A549 (cell line): Measurements from ENCODE around the gene PLEKHH1. TPM values are rescaled to one million over a fixed set of nuclear protein-coding genes. Genes with fewer than 3 reads are reported as not detected.

Source experiments
- ATAC-seq, 2 experiments: fragments of 200-7000 bp in 1 of 2; fragments of >200 bp in 1 of 2; cut with Nextera tagmentation in 1 of 2; cut with Tn5 transposase in 1 of 2; 3 replicates each; pipeline versions ENCODE4 v1.8.0 to v1.9.1; 2018 to 2020; ENCODE audit warnings: mild to moderate bottlenecking in 1 of 2, moderate library complexity in 1 of 2
- CTCF ChIA-PET: fragments of 300-600 bp; sonication (Branson Sonifier 250); formaldehyde crosslinking; extraction: SDS; loops from one replicate; lab custom pipeline; 2021; ENCODE audit warnings: antibody characterized with exemption, inconsistent platforms; lab: Yijun Ruan, JAX
- POLR2A ChIA-PET: fragments of 350-600 bp; formaldehyde crosslinking; extraction: SDS; loops from one replicate; lab custom pipeline; 2021; ENCODE audit warnings: antibody characterized with exemption, inconsistent platforms; lab: Yijun Ruan, JAX
- DNase-seq, 2 experiments: peaks; one replicate each; pipeline versions ENCODE4 v3.0.0 to v3.0.0-alpha.2; 2011 to 2016; ENCODE audit warnings: low read depth in 1 of 2, low spot score in 1 of 2
- FAIRE-seq: peaks from 2 replicates; lab custom pipeline; 2011; peaks lifted over from hg19 to GRCh38; lab: Jason Lieb, UNC
- H3K27ac ChIP-seq, 2 experiments: fragments of >200 bp; sonication (Bioruptor Twin); formaldehyde crosslinking; 3 replicates each; pipeline ENCODE4 v1.5.1; 2016 to 2017
- H3K4me1 ChIP-seq: fragments of >200 bp; sonication (Bioruptor Twin); formaldehyde crosslinking; 3 replicates; pipeline ENCODE4 v1.6.1; 2016
- H3K4me2 ChIP-seq: fragments of >200 bp; sonication (Bioruptor Twin); formaldehyde crosslinking; 3 replicates; pipeline ENCODE4 v1.6.1; 2016
- H3K4me3 ChIP-seq: fragments of >200 bp; sonication (Bioruptor Twin); formaldehyde crosslinking; 3 replicates; pipeline ENCODE4 v1.5.1; 2016
- H3K9me3 ChIP-seq: fragments of >200 bp; sonication (Bioruptor Twin); formaldehyde crosslinking; 3 replicates; pipeline ENCODE4 v1.6.1; 2016
- CBX2 ChIP-seq: fragments of 200-600 bp; sonication (generic); IDR thresholded peaks from 2 replicates; pipeline ENCODE4 v1.6.1; 2016; ENCODE audit warnings: low read depth, mild to moderate bottlenecking, borderline replicate concordance
- CHD4 ChIP-seq: fragments of 200-600 bp; sonication (generic); IDR thresholded peaks from 2 replicates; pipeline ENCODE4 v1.6.1; 2016; ENCODE audit warnings: antibody characterized with exemption, mild to moderate bottlenecking, borderline replicate concordance
- E2F6 ChIP-seq: IDR thresholded peaks from 2 replicates; pipeline ENCODE4 v1.6.1; 2012; ENCODE audit warnings: low read depth, borderline replicate concordance
- EHMT2 ChIP-seq: fragments of 200-600 bp; sonication (generic); IDR thresholded peaks from 2 replicates; pipeline ENCODE4 v1.6.1; 2016; ENCODE audit warnings: antibody characterized with exemption, low read depth, mild to moderate bottlenecking, moderate library complexity
- ESRRA ChIP-seq: fragments of 150-350 bp; IDR thresholded peaks from 2 replicates; pipeline ENCODE4 v1.6.1; 2014; ENCODE audit warnings: mild to moderate bottlenecking, low read length, borderline replicate concordance
- FOSL2 ChIP-seq, 2 experiments: fragments of 450-650 bp in 1 of 2; fragments of >200 bp in 1 of 2; sonication (Bioruptor Twin) in 1 of 2; formaldehyde crosslinking; IDR thresholded peaks; 2 replicates each; pipeline versions ENCODE4 v1.5.0 to v1.6.1; 2016 to 2020; ENCODE audit warnings: mild to moderate bottlenecking in 1 of 2, moderate library complexity in 1 of 2
- FOXS1 ChIP-seq: fragments of 250-450 bp; sonication (Bioruptor Pico); IDR thresholded peaks from 2 replicates; pipeline ENCODE4 v1.5.0; 2020; ENCODE audit warnings: mild to moderate bottlenecking, moderate library complexity
- HMGXB4 ChIP-seq: fragments of 250-450 bp; sonication (Bioruptor Pico); IDR thresholded peaks from 2 replicates; pipeline ENCODE4 v1.5.0; 2021; ENCODE audit warnings: mild to moderate bottlenecking, moderate library complexity, borderline replicate concordance
- HOXB13 ChIP-seq: fragments of 250-450 bp; sonication (Bioruptor Pico); IDR thresholded peaks from 2 replicates; pipeline ENCODE4 v1.5.0; 2020; ENCODE audit warnings: low read depth, mild to moderate bottlenecking, moderate library complexity
- JUN ChIP-seq, 2 experiments: fragments of >200 bp; sonication (Bioruptor Twin); formaldehyde crosslinking; IDR thresholded peaks; 2 replicates in 1 of 2; 3 replicates in 1 of 2; pipeline ENCODE4 v1.6.1; 2016 to 2017
- KDM1A ChIP-seq: fragments of 200-600 bp; sonication (generic); IDR thresholded peaks from 2 replicates; pipeline ENCODE4 v1.6.1; 2016; ENCODE audit warnings: low read depth, mild to moderate bottlenecking
- NPAS2 ChIP-seq: fragments of 250-450 bp; sonication (Bioruptor Pico); IDR thresholded peaks from 2 replicates; pipeline ENCODE4 v1.8.0; 2022; ENCODE audit warnings: mild to moderate bottlenecking, moderate library complexity, borderline replicate concordance
- NR3C1 ChIP-seq: fragments of >200 bp; sonication (Bioruptor Twin); formaldehyde crosslinking; IDR thresholded peaks from 3 replicates; pipeline ENCODE4 v1.6.1; 2017
- POLR2A ChIP-seq: IDR thresholded peaks from 2 replicates; pipeline ENCODE4 v1.6.1; 2012; ENCODE audit warnings: mild to moderate bottlenecking, low read length
- POLR2AphosphoS2 ChIP-seq: conservative IDR thresholded peaks from 2 replicates; pipeline ENCODE4 v1.6.1; 2012; ENCODE audit warnings: low read length, improper control_type of control experiment, inconsistent platforms
- RARB ChIP-seq: fragments of 250-450 bp; sonication (Bioruptor Pico); IDR thresholded peaks from 2 replicates; pipeline ENCODE4 v1.8.0; 2021; ENCODE audit warnings: mild to moderate bottlenecking, moderate library complexity
- RFX5 ChIP-seq: fragments of 450-650 bp; IDR thresholded peaks from 2 replicates; pipeline ENCODE4 v1.7.1; 2014; ENCODE audit warnings: antibody characterized with exemption, mild to moderate bottlenecking, moderate library complexity
- RNF2 ChIP-seq: fragments of 200-600 bp; sonication (generic); IDR thresholded peaks from 2 replicates; pipeline ENCODE4 v1.6.1; 2016; ENCODE audit warnings: low read depth, mild to moderate bottlenecking, antibody characterized with exemption, moderate library complexity, borderline replicate concordance
- SREBF2 ChIP-seq: fragments of 450-650 bp; IDR thresholded peaks from 2 replicates; pipeline ENCODE4 v1.6.1; 2014; ENCODE audit warnings: mild to moderate bottlenecking, moderate library complexity
- WGBS: methylation state at CpG from one replicate; pipeline ENCODE4 v1.1.6; 2017; ENCODE audit errors: missing lambda C conversion rate; 5-methylcytosine and 5-hydroxymethylcytosine counted together
- polyA plus RNA-seq, 4 experiments: library from polyadenylated mRNA; depleted of rRNA in 3 of 4; stranded (reverse); fragments of >200 nt; fragmentation: RNase III in 1 of 4; extraction: RNeasy Plus Mini Kit Qiagen cat#74134 plus additional on column Dnase treatment in 1 of 4; gene quantifications; 2 replicates in 3 of 4; 3 replicates in 1 of 4; pipeline ENCODE4 v1.2.3, GENCODE V29; 2011 to 2017
- TF ChIP-seq, protein P1 (sequence below): fragments of 150-350 bp; IDR thresholded peaks from 2 replicates; pipeline ENCODE4 v1.6.1; 2014; ENCODE audit warnings: low read depth, mild to moderate bottlenecking, low read length
- TF ChIP-seq, protein P2 (sequence below): fragments of 200-600 bp; sonication (generic); IDR thresholded peaks from 2 replicates; pipeline ENCODE4 v1.6.1; 2016; ENCODE audit warnings: antibody characterized with exemption, mild to moderate bottlenecking, moderate library complexity
- TF ChIP-seq, protein P3 (sequence below): IDR thresholded peaks from 2 replicates; pipeline ENCODE4 v1.6.1; 2012

PLEKHH1 gene
- polyA plus RNA-seq, 2 of the 4 experiments (the other 2 are of a cell fraction) = 3.5 to 5.1 TPM

GRCh38 chr14:67630938-67631337, 97.8 kb downstream of the PLEKHH1 start (continued):
- TF ChIP-seq FOXS1 (CRISPR knock-in tag) = no peak
- TF ChIP-seq NR3C1 = no peak
- no peak for TF ChIP-seq ESRRA
- TF ChIP-seq HOXB13 (CRISPR knock-in tag) = no peak
- TF ChIP-seq, protein P1, sequence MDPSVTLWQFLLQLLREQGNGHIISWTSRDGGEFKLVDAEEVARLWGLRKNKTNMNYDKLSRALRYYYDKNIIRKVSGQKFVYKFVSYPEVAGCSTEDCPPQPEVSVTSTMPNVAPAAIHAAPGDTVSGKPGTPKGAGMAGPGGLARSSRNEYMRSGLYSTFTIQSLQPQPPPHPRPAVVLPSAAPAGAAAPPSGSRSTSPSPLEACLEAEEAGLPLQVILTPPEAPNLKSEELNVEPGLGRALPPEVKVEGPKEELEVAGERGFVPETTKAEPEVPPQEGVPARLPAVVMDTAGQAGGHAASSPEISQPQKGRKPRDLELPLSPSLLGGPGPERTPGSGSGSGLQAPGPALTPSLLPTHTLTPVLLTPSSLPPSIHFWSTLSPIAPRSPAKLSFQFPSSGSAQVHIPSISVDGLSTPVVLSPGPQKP = no peak
- TF ChIP-seq RARB (CRISPR knock-in tag) = no peak
- no peak for TF ChIP-seq POLR2AphosphoS2

DNA sequence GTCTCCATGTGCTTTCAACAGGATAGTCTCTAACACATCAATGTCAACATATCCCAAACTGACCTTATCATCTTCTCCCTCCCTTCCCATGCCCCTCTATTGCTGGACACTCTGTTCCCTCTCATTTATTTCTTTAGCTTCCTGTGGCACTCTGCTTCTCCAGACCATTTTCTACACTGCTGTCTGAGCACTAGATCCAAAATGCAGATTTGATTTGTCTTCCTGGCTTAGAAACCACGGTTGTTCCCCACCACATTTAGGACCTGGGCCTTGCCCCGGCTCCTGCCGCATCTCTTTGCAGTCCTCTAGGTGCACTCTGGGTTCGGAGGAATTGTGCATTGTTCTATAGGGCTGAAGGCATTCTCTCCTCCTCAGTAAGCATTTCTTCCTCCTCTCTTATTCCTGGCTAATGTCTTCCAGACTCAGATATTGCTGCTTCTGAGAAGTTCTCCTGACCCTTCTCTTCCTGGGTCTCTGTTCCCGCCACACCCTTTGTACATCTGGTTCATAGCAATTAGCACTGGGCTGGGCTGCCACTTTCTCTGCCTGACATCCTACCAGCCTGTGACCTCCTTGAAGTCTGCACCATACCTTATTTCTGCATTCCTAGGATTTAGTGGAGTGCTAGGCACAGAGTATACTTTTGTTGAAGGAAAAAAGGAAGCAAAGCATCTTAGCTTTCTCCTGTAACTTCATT, 100.5 kb downstream of the PLEKHH1 start:
- Histone ChIP-seq H3K4me3 (no peak overlapping the region), H3K4me1 (peaks cover 5% of the 10 kb centered on the region; the same call in 2 of the 3 replicates)
- DNase-seq (no peak), ATAC-seq (no peak)
- WGBS = 65% methylated on average over 5 of the region's 5 CpGs
- TF ChIP-seq POLR2A = no peak
- TF ChIP-seq SREBF2 = no peak
- TF ChIP-seq NPAS2 (CRISPR knock-in tag) = no peak
- no peak for TF ChIP-seq CHD4
- TF ChIP-seq CBX2 = no peak
- no peak for TF ChIP-seq HMGXB4 (CRISPR knock-in tag)
- no peak for TF ChIP-seq RFX5
- TF ChIP-seq, protein P2, sequence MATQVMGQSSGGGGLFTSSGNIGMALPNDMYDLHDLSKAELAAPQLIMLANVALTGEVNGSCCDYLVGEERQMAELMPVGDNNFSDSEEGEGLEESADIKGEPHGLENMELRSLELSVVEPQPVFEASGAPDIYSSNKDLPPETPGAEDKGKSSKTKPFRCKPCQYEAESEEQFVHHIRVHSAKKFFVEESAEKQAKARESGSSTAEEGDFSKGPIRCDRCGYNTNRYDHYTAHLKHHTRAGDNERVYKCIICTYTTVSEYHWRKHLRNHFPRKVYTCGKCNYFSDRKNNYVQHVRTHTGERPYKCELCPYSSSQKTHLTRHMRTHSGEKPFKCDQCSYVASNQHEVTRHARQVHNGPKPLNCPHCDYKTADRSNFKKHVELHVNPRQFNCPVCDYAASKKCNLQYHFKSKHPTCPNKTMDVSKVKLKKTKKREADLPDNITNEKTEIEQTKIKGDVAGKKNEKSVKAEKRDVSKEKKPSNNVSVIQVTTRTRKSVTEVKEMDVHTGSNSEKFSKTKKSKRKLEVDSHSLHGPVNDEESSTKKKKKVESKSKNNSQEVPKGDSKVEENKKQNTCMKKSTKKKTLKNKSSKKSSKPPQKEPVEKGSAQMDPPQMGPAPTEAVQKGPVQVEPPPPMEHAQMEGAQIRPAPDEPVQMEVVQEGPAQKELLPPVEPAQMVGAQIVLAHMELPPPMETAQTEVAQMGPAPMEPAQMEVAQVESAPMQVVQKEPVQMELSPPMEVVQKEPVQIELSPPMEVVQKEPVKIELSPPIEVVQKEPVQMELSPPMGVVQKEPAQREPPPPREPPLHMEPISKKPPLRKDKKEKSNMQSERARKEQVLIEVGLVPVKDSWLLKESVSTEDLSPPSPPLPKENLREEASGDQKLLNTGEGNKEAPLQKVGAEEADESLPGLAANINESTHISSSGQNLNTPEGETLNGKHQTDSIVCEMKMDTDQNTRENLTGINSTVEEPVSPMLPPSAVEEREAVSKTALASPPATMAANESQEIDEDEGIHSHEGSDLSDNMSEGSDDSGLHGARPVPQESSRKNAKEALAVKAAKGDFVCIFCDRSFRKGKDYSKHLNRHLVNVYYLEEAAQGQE = no peak
- TF ChIP-seq RNF2 = no peak
- no peak for TF ChIP-seq EHMT2
- no peak for TF ChIP-seq POLR2AphosphoS2
- no peak for TF ChIP-seq E2F6
- TF ChIP-seq, protein P3, sequence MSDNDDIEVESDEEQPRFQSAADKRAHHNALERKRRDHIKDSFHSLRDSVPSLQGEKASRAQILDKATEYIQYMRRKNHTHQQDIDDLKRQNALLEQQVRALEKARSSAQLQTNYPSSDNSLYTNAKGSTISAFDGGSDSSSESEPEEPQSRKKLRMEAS = no peak
- TF ChIP-seq FOSL2 (IDR thresholded peaks at IDR 0.05) = no peak
- TF ChIP-seq FOSL2 (CRISPR knock-in tag; IDR thresholded peaks at IDR 0.05) = no peak
- TF ChIP-seq KDM1A = no peak
- TF ChIP-seq JUN (IDR thresholded peaks at IDR 0.05) = no peak
- no peak for TF ChIP-seq ESRRA
- TF ChIP-seq FOXS1 (CRISPR knock-in tag) = no peak
- TF ChIP-seq, all 56 proteins: peak for 0
- H3K27ac ChIP-seq = no peak overlapping the region
- H3K9me3 ChIP-seq = no peaks in the 10 kb centered on the region
- FAIRE-seq = no peak
- ChIA-PET CTCF (interaction anchor here (1.2 kb wide), 1 partner anchor 33 kb away, joined by 4 read pairs; no protein-coding TSS in a partner anchor), POLR2A (no interaction called here)
- no peak overlapping the region for H3K4me2 ChIP-seq
